ENCODE data around the gene EMP3.

DNA sequence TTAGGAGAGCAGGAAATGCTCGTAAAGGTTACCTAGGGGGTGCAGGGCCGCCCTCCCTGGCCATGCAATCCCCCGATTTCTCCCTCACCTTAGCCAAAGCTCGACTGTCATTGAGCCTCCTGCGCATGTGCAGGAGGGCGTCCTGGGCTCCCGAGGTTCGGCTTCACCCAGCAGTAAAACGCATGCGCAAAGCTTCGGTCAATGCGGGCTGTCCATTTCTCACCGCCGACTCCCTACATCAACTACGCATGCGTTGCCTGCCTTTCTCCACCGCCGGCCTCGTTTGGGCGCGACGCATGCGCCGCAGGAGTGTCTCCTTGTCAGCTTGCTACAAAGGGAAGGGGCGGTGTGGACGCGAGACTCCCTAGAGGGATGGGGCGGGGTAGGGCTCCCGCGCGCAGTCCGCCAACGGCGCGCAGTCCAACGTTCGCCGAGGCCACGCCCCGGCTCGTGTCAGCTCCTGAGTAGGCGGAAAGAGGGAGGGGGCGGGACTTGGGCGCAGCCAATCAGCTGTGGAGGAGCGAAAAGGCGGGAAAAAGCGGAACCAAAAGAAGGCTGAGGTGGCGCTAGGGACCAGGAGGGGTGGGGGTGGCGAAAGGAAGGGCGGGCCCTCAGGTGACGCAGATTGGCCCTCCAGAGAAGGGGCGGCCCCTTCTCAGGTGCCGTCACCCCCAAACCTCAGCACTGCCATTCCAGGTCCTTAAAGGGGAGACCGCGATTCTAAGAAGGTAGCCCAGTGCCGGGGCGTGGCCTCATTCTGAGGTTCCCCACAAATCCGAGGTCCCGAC is 38.7 kb downstream of the EMP3 start, which contains the start of the genes SYNGR4 and TMEM143:
- TF ChIP-seq EZH2 (IDR thresholded peaks at IDR 0.05; ENCODE audit: borderline replicate concordance, low read depth, low read length, severe bottlenecking) = no peak
- TF ChIP-seq, protein P1, sequence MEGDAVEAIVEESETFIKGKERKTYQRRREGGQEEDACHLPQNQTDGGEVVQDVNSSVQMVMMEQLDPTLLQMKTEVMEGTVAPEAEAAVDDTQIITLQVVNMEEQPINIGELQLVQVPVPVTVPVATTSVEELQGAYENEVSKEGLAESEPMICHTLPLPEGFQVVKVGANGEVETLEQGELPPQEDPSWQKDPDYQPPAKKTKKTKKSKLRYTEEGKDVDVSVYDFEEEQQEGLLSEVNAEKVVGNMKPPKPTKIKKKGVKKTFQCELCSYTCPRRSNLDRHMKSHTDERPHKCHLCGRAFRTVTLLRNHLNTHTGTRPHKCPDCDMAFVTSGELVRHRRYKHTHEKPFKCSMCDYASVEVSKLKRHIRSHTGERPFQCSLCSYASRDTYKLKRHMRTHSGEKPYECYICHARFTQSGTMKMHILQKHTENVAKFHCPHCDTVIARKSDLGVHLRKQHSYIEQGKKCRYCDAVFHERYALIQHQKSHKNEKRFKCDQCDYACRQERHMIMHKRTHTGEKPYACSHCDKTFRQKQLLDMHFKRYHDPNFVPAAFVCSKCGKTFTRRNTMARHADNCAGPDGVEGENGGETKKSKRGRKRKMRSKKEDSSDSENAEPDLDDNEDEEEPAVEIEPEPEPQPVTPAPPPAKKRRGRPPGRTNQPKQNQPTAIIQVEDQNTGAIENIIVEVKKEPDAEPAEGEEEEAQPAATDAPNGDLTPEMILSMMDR (IDR thresholded peaks at IDR 0.05; ENCODE audit: borderline replicate concordance, extremely low read depth, low read length, poor library complexity, severe bottlenecking) = peak; percentile 16
